Urothelium cell line (cell line): Measurements from ENCODE around the gene ATP2B2.

Experiments
- DNase-seq: peaks from one replicate; pipeline ENCODE4 v3.0.0; 2011; ENCODE audit warnings: low spot score, mixed read lengths
- FAIRE-seq: peaks from 2 replicates; lab custom pipeline; 2011; peaks lifted over from hg19 to GRCh38; lab: Jason Lieb, UNC

Gene ATP2B2

GRCh38 chr3:10407361-10407760 lies 98.0 kb downstream of the ATP2B2 start:
- DNase-seq: no peak
- FAIRE-seq: no peak

- DNase-seq (no peak), FAIRE-seq (peak; percentile 40)
Measured at GRCh38 chr3:10406414-10406813, 99.0 kb downstream of the ATP2B2 start.

GRCh38 chr3:10405816-10406215 lies 99.6 kb downstream of the ATP2B2 start:
- FAIRE-seq: no peak

GRCh38 chr3:10404876-10405275 lies 100.5 kb downstream of the ATP2B2 start:
- FAIRE-seq (no peak), DNase-seq (no peak)

More at GRCh38 chr3:10405816-10406215, 99.6 kb downstream of the ATP2B2 start:
- no peak for DNase-seq

GRCh38 chr3:10404377-10404776 lies 101.0 kb downstream of the ATP2B2 start:
- FAIRE-seq (no peak), DNase-seq (no peak)

GRCh38 chr3:10401990-10402761 lies 103.2 kb downstream of the ATP2B2 start:
- no peak for FAIRE-seq
- no peak for DNase-seq

GRCh38 chr3:10400749-10401495 lies 104.5 kb downstream of the ATP2B2 start:
- FAIRE-seq: no peak
- DNase-seq: no peak

GRCh38 chr3:10400050-10400748 lies 105.2 kb downstream of the ATP2B2 start:
- DNase-seq (no peak), FAIRE-seq (no peak)

- DNase-seq: no peak
- no peak for FAIRE-seq
Measured at GRCh38 chr3:10399634-10400033, 105.8 kb downstream of the ATP2B2 start.

- no peak for FAIRE-seq
- DNase-seq: no peak
Measured at GRCh38 chr3:10398341-10398740, 107.0 kb downstream of the ATP2B2 start.

- FAIRE-seq: no peak
- no peak for DNase-seq
Measured at GRCh38 chr3:10397879-10398278, 107.5 kb downstream of the ATP2B2 start.

GRCh38 chr3:10396931-10397330 lies 108.5 kb downstream of the ATP2B2 start:
- FAIRE-seq (no peak), DNase-seq (no peak)

- DNase-seq: no peak
- no peak for FAIRE-seq
Measured at GRCh38 chr3:10396083-10396482, 109.3 kb downstream of the ATP2B2 start.

- FAIRE-seq (no peak), DNase-seq (no peak)
Measured at GRCh38 chr3:10395671-10396070, 109.7 kb downstream of the ATP2B2 start.

- no peak for DNase-seq
Measured at GRCh38 chr3:10395196-10395595, 110.2 kb downstream of the ATP2B2 start.

GRCh38 chr3:10394491-10395025 lies 110.8 kb downstream of the ATP2B2 start:
- DNase-seq (no peak), FAIRE-seq (no peak)

More at GRCh38 chr3:10395196-10395595, 110.2 kb downstream of the ATP2B2 start:
- no peak for FAIRE-seq

GRCh38 chr3:10393514-10393913 lies 111.9 kb downstream of the ATP2B2 start:
- no peak for DNase-seq
- no peak for FAIRE-seq

- FAIRE-seq (no peak), DNase-seq (no peak)
Measured at GRCh38 chr3:10392906-10393461, 112.4 kb downstream of the ATP2B2 start.

- FAIRE-seq (no peak), DNase-seq (no peak)
Measured at GRCh38 chr3:10392244-10392643, 113.1 kb downstream of the ATP2B2 start.

- DNase-seq: no peak
- FAIRE-seq: no peak
Measured at GRCh38 chr3:10391391-10391790, 114.0 kb downstream of the ATP2B2 start.
